H9 (cell line): ENCODE measurements around the gene MGA. TPM values are rescaled to one million over a fixed set of nuclear protein-coding genes. Genes with fewer than 3 reads are reported as not detected.

Experiments used
- DNase-seq: peaks from one replicate; pipeline ENCODE4 v3.0.0-alpha.2; 2017
- H2AFZ ChIP-seq: one replicate; pipeline ENCODE4 v1.6.1; 2013; ENCODE audit warnings: mild to moderate bottlenecking, low read length, control low read depth, moderate library complexity
- H2AK5ac ChIP-seq: 2 replicates; pipeline ENCODE4 v1.6.1; 2013; ENCODE audit warnings: low read length, control low read depth, mixed read lengths; ENCODE audit not compliant: insufficient read length
- H2BK120ac ChIP-seq: one replicate; pipeline ENCODE4 v1.6.1; 2013; ENCODE audit warnings: low read depth, mild to moderate bottlenecking, low read length, control low read depth, inconsistent platforms; ENCODE audit not compliant: poor library complexity, severe bottlenecking
- H2BK12ac ChIP-seq: 2 replicates; pipeline ENCODE4 v1.6.1; 2013; ENCODE audit warnings: low read length, control low read depth, mixed read lengths, low read depth; ENCODE audit not compliant: insufficient read length
- H2BK15ac ChIP-seq: 2 replicates; pipeline ENCODE4 v1.6.1; 2013; ENCODE audit warnings: low read depth, low read length, control low read depth
- H2BK20ac ChIP-seq: one replicate; pipeline ENCODE4 v1.6.1; 2013; ENCODE audit warnings: low read depth, mild to moderate bottlenecking, low read length, control low read depth, inconsistent platforms; ENCODE audit not compliant: poor library complexity, severe bottlenecking
- H2BK5ac ChIP-seq: 2 replicates; pipeline ENCODE4 v1.6.1; 2013; ENCODE audit warnings: low read length, control low read depth, mixed read lengths; ENCODE audit not compliant: insufficient read length
- H3K14ac ChIP-seq: 2 replicates; pipeline ENCODE4 v1.6.1; 2013; ENCODE audit warnings: low read length, control low read depth; ENCODE audit not compliant: insufficient read depth
- H3K18ac ChIP-seq: 2 replicates; pipeline ENCODE4 v1.6.1; 2013; ENCODE audit warnings: low read depth, mild to moderate bottlenecking, mixed read lengths, low read length, control low read depth; ENCODE audit not compliant: insufficient read length
- H3K23ac ChIP-seq: 2 replicates; pipeline ENCODE4 v1.6.1; 2013; ENCODE audit warnings: low read length, control low read depth, mixed read lengths, low read depth; ENCODE audit not compliant: insufficient read length
- H3K23me2 ChIP-seq: 2 replicates; pipeline ENCODE4 v1.6.1; 2013; ENCODE audit warnings: low read depth, mild to moderate bottlenecking, mixed read lengths, low read length, control low read depth; ENCODE audit not compliant: insufficient read length, poor library complexity, severe bottlenecking
- H3K27ac ChIP-seq: 2 replicates; pipeline ENCODE4 v1.5.1; 2013; ENCODE audit warnings: low read length, control low read depth, mixed read lengths, low read depth; ENCODE audit not compliant: insufficient read length
- H3K27me3 ChIP-seq: 2 replicates; pipeline ENCODE4 v1.6.1; 2013; ENCODE audit warnings: low read length, control low read depth, inconsistent platforms; ENCODE audit not compliant: insufficient read depth
- H3K4ac ChIP-seq: 2 replicates; pipeline ENCODE4 v1.6.1; 2013; ENCODE audit warnings: low read depth, mild to moderate bottlenecking, control low read depth, inconsistent platforms, low read length, moderate library complexity
- H3K4me1 ChIP-seq: 2 replicates; pipeline ENCODE4 v1.6.1; 2013; ENCODE audit warnings: low read length, control low read depth, inconsistent platforms; ENCODE audit not compliant: insufficient read depth
- H3K4me2 ChIP-seq: 2 replicates; pipeline ENCODE4 v1.6.1; 2013; ENCODE audit warnings: low read length, control low read depth, mixed read lengths; ENCODE audit not compliant: insufficient read length, insufficient read depth
- H3K56ac ChIP-seq: 2 replicates; pipeline ENCODE4 v1.6.1; 2013; ENCODE audit warnings: low read depth, mild to moderate bottlenecking, mixed read lengths, low read length, control low read depth; ENCODE audit not compliant: insufficient read length
- H3K79me1 ChIP-seq: 2 replicates; pipeline ENCODE4 v1.6.1; 2013; ENCODE audit warnings: low read depth, mild to moderate bottlenecking, moderate library complexity, low read length, control low read depth, inconsistent platforms; ENCODE audit not compliant: insufficient read depth, poor library complexity, severe bottlenecking
- H3K79me2 ChIP-seq: 2 replicates; pipeline ENCODE4 v1.6.1; 2013; ENCODE audit warnings: low read length, control low read depth, inconsistent platforms; ENCODE audit not compliant: insufficient read depth
- H3K9ac ChIP-seq: 2 replicates; pipeline ENCODE4 v1.6.1; 2013; ENCODE audit warnings: low read length, control low read depth, mixed read lengths; ENCODE audit not compliant: insufficient read length; ENCODE audit errors: extremely low read depth
- H3K9me3 ChIP-seq: one replicate; pipeline ENCODE4 v1.6.1; 2013; ENCODE audit warnings: low read depth, low read length, inconsistent platforms; ENCODE audit not compliant: control insufficient read depth
- H3T11ph ChIP-seq: one replicate; pipeline ENCODE4 v1.6.1; 2013; ENCODE audit warnings: mild to moderate bottlenecking, low read length, control low read depth, inconsistent platforms
- H4K20me1 ChIP-seq: one replicate; pipeline ENCODE4 v1.6.1; 2013; ENCODE audit not compliant: control insufficient read depth, insufficient read length, insufficient read depth
- H4K5ac ChIP-seq: 2 replicates; pipeline ENCODE4 v1.6.1; 2013; ENCODE audit warnings: low read depth, mild to moderate bottlenecking, mixed read lengths, low read length, control low read depth; ENCODE audit not compliant: insufficient read length
- H4K8ac ChIP-seq: replicated peaks from 2 replicates; pipeline ENCODE4 v1.6.1; 2013; ENCODE audit warnings: low read length, control low read depth, mixed read lengths, low read depth; ENCODE audit not compliant: insufficient read length
- H4K91ac ChIP-seq: 2 replicates; pipeline ENCODE4 v1.6.1; 2013; ENCODE audit warnings: low read depth, mild to moderate bottlenecking, moderate library complexity, mixed read lengths, low read length, control low read depth; ENCODE audit not compliant: insufficient read length
- H3K27ac Mint-ChIP-seq, 3 experiments: 2 replicates in 2 of 3; 3 replicates in 1 of 3; pipeline ENCODE4 v1.8.0; 2020 to 2021; ENCODE audit warnings: mixed read lengths in 3 of 3, mild to moderate bottlenecking in 1 of 3, moderate library complexity in 1 of 3
- H3K27me3 Mint-ChIP-seq: 2 replicates; pipeline ENCODE4 v1.8.0; 2021; ENCODE audit warnings: low read depth, mild to moderate bottlenecking, moderate library complexity, mixed read lengths
- H3K36me3 Mint-ChIP-seq, 3 experiments: 2 replicates in 2 of 3; 3 replicates in 1 of 3; pipeline ENCODE4 v1.8.0; 2020 to 2021; ENCODE audit warnings: low read depth in 3 of 3, mixed read lengths in 3 of 3; ENCODE audit not compliant: insufficient read depth in 1 of 3
- H3K4me1 Mint-ChIP-seq, 2 experiments: 2 replicates each; pipeline ENCODE4 v1.8.0; 2020; ENCODE audit warnings: mixed read lengths in 2 of 2
- H3K4me3 Mint-ChIP-seq, 2 experiments: 2 replicates in 1 of 2; 3 replicates in 1 of 2; pipeline ENCODE4 v1.8.0; 2020 to 2021; ENCODE audit warnings: mild to moderate bottlenecking in 2 of 2, mixed read lengths in 2 of 2, moderate library complexity in 1 of 2
- H3K9me3 Mint-ChIP-seq, 2 experiments: 2 replicates in 1 of 2; 3 replicates in 1 of 2; pipeline ENCODE4 v1.8.0; 2020; ENCODE audit warnings: mild to moderate bottlenecking in 2 of 2, mixed read lengths in 2 of 2, moderate library complexity in 1 of 2
- CTCF ChIP-seq: fragments of 200-600 bp; sonication (generic); conservative IDR thresholded peaks from 3 replicates; pipeline ENCODE4 v1.8.0; 2021; ENCODE audit warnings: antibody characterized with exemption, mild to moderate bottlenecking
- WGBS: extraction: QIAGEN DNeasy Blood & Tissue Kit; methylation state at CpG from one replicate; pipeline ENCODE4 v1.1.7; 2013; ENCODE audit warnings: missing lambda C conversion rate, low lambda C conversion rate, mixed read lengths; ENCODE audit not compliant: insufficient read length; ENCODE audit errors: extremely low coverage; 5-methylcytosine and 5-hydroxymethylcytosine counted together
- total RNA-seq: library from RNA; stranded (reverse); gene quantifications from 2 replicates; pipeline ENCODE4 v1.2.1, GENCODE V29; 2021

Gene MGA
- total RNA-seq, 1 experiment from 2014 or later = 62.7 TPM

DNA sequence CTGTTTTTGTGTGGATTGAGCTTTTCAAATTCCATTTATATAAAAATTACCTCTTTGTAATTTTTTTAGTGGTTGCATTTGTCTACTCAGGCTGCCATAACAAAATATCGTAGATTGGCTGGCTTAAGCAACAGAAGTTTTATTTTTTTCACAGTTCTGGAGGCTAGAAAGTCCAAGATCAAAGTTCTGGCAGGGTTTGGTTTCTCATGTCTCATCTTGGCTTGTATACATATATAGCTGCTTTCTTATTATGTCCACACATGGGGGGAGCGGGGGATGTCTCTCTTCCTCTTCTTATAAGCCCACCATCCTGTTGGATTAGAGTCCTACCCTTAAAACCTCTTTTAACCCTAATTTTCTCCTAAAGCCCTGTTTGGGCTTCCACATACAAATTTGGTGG, 28.5 kb downstream of the MGA start:
- Histone ChIP-seq H2BK20ac (no peak overlapping the region), H2BK15ac (no peak overlapping the region), H3K27ac (no peak overlapping the region), H3K56ac (no peak overlapping the region), H2AK5ac (no peak overlapping the region), H3K79me1 (peaks cover 4% of the 10 kb centered on the region), H3K27me3 (no peaks in the 10 kb centered on the region), H3K4me2 (no peak overlapping the region), H3K23ac (no peak overlapping the region), H3K18ac (no peak overlapping the region), H2BK12ac (no peak overlapping the region), H3K23me2 (no peaks in the 10 kb centered on the region), H3K9me3 (no peaks in the 10 kb centered on the region), H3K4me1 (no peaks in the 10 kb centered on the region), H4K8ac (no peak overlapping the region), H4K20me1 (no peaks in the 10 kb centered on the region), H3K14ac (no peak overlapping the region), H2BK5ac (no peak overlapping the region), H2AFZ (no peak overlapping the region), H3K9ac (no peak overlapping the region), H4K91ac (no peak overlapping the region), H4K5ac (no peak overlapping the region), H2BK120ac (no peak overlapping the region), H3T11ph (no peak overlapping the region), H3K4ac (no peak overlapping the region), H3K79me2 (peaks cover 14% of the 10 kb centered on the region; the same call in 1 of the 2 replicates)
- no peak for TF ChIP-seq CTCF
- no peak for DNase-seq
- Mint-ChIP-seq H3K27me3 (no peaks in the 10 kb centered on the region), H3K4me3 (no peak overlapping the region), H3K9me3 (no peaks in the 10 kb centered on the region), H3K27ac (no peak overlapping the region), H3K36me3 (peaks cover 0 to 3% (median 2%) of the 10 kb centered on the region in 3 experiments; a peak in 2 of 7 replicates), H3K4me1 (peaks cover 8 to 16% of the 10 kb centered on the region in 2 experiments)
- no CpG with 5 or more reads among the region's 2 CpGs for whole genome bisulfite sequencing
